ENCODE data around the gene GEMIN5. TPM values are rescaled to one million over a fixed set of nuclear protein-coding genes. Genes with fewer than 3 reads are reported as not detected.

The GEMIN5 gene
- total and polyA plus RNA-seq, 2 of the 8 experiments (the other 6 are each of a cell fraction or from before 2014, with no cell fraction given): 12.8 to 47.0 TPM

GRCh38 chr5:154881986-154882385 is 56.0 kb downstream of the GEMIN5 start:
- 91% methylated on average over 4 of the region's 4 CpGs; no CpG with 5 or more reads in 1 of the 2 experiments for WGBS, 2 experiments (ENCODE audit: extremely low coverage in 1 of 2, insufficient coverage in 1 of 2, insufficient read length in 1 of 2, insufficient replicate concordance in 2 of 2, low coverage in 1 of 2, low lambda C conversion rate in 2 of 2, missing lambda C conversion rate in 1 of 2)
- Histone ChIP-seq H3K18ac (ENCODE audit: extremely low read depth, low read length) (no peak overlapping the region), H3K23ac (ENCODE audit: insufficient read length) (no peak overlapping the region), H3K27me3 (replicated peaks in 1 of 4; ENCODE audit: control insufficient read depth in 3 of 4, extremely low read depth in 1 of 4, insufficient read depth in 3 of 4, low read length in 3 of 4) (no peaks in the 10 kb centered on the region), H2BK120ac (replicated peaks; ENCODE audit: low read depth, low read length) (no peak overlapping the region), H3K4me3 (ENCODE audit: extremely low read depth in 1 of 4, insufficient read depth in 2 of 4, low read depth in 3 of 4, low read length in 4 of 4) (no peak overlapping the region), H3K9me3 (ENCODE audit: insufficient read depth in 2 of 2, low read depth in 1 of 2, low read length in 1 of 2) (no peaks in the 10 kb centered on the region), H3K27ac (ENCODE audit: low read depth, low read length) (no peak overlapping the region), H4K91ac (replicated peaks; ENCODE audit: insufficient read length, low read length) (no peak overlapping the region), H3K14ac (ENCODE audit: insufficient read length) (no peak overlapping the region), H3K56ac (replicated peaks; ENCODE audit: insufficient read length, low read depth, low read length) (no peak overlapping the region), H3K36me3 (ENCODE audit: control insufficient read depth in 2 of 4, insufficient read depth in 4 of 4, low read length in 3 of 4) (peaks cover 0 to 24% (median 5%) of the 10 kb centered on the region in 4 experiments; a peak in 6 of 8 replicates), H2BK5ac (ENCODE audit: low read depth, low read length) (no peak overlapping the region), H4K8ac (ENCODE audit: extremely low read depth, insufficient read depth, low read length) (no peak overlapping the region), H3K4me1 (replicated peaks in 1 of 4; ENCODE audit: control insufficient read depth in 3 of 4, insufficient read depth in 4 of 4, low read length in 3 of 4) (peaks cover 0 to 7% (median 0%) of the 10 kb centered on the region in 4 experiments; a peak in 1 of 7 replicates), H3K4me2 (ENCODE audit: insufficient read depth in 1 of 2, low read depth in 2 of 2, low read length in 2 of 2) (no peak overlapping the region), H3K79me1 (ENCODE audit: low read depth, low read length) (no peaks in the 10 kb centered on the region), H2AK5ac (ENCODE audit: low read depth, low read length) (no peak overlapping the region), H3K4ac (replicated peaks; ENCODE audit: insufficient read length, low read depth, low read length) (no peak overlapping the region), H4K20me1 (replicated peaks in 1 of 2; ENCODE audit: control insufficient read depth in 1 of 2, insufficient read depth in 2 of 2, low read length in 2 of 2) (no peaks in the 10 kb centered on the region), H2BK15ac (ENCODE audit: low read length) (no peak overlapping the region), H3K23me2 (ENCODE audit: low read depth, low read length) (no peaks in the 10 kb centered on the region), H4K5ac (ENCODE audit: insufficient read length, low read depth, low read length) (no peak overlapping the region), H2BK12ac (ENCODE audit: low read depth, low read length) (no peak overlapping the region), H3K9ac (replicated peaks in 1 of 4; ENCODE audit: extremely low read depth in 1 of 4, low read depth in 3 of 4, low read length in 3 of 4) (no peak overlapping the region), H2AFZ (ENCODE audit: low read length) (no peak overlapping the region), H3K79me2 (ENCODE audit: control insufficient read depth in 1 of 2, insufficient read depth in 2 of 2, low read length in 2 of 2) (no peaks in the 10 kb centered on the region; a peak in 1 of 4 replicates), H2BK20ac (ENCODE audit: low read length) (no peak overlapping the region)
- TF ChIP-seq CTBP2 (IDR thresholded peaks at IDR 0.05; ENCODE audit: borderline replicate concordance, insufficient read depth, insufficient read length, low read length) (no peak), NRF1 (IDR thresholded peaks at IDR 0.05; ENCODE audit: low read depth, low read length) (no peak), TBP (IDR thresholded peaks at IDR 0.05; ENCODE audit: low read depth, low read length) (no peak), HDAC2 (IDR thresholded peaks at IDR 0.05; ENCODE audit: borderline replicate concordance in 1 of 2, low read depth in 2 of 2, low read length in 2 of 2) (no peak)
- POLR2A ChIA-PET (ENCODE audit: partially characterized antibody): interaction anchor here (2.5 kb wide), 1 partner anchor 24 kb away, joined by 10 read pairs; the partner anchor contains the start of gene CNOT8
- no peak for DNase-seq (ENCODE audit: low read depth in 1 of 2, low spot score in 2 of 2)
- FAIRE-seq: no peak
- CTCF ChIA-PET (ENCODE audit: partially characterized antibody): interaction anchor here (0.7 to 1.1 kb wide), 2 partner anchors 235 to 405 kb away, joined by 3 to 4 read pairs; no protein-coding TSS in a partner anchor

Measured in H1 (cell line).